SK-N-SH (cell line): ENCODE measurements around the gene ARID4B. TPM values are rescaled to one million over a fixed set of nuclear protein-coding genes. Genes with fewer than 3 reads are reported as not detected.

ENCODE experiments used
- CTCF ChIA-PET: fragments of 300-600, 350-600 bp; formaldehyde crosslinking; extraction: SDS; loops from one replicate; lab custom pipeline; 2021; lab: Yijun Ruan, JAX
- POLR2A ChIA-PET: fragments of 350-600 bp; sonication (Branson Sonifier 250); formaldehyde crosslinking; extraction: SDS; loops from one replicate; lab custom pipeline; 2020; ENCODE audit warnings: antibody characterized with exemption, inconsistent platforms; lab: Yijun Ruan, JAX
- DNase-seq: peaks from one replicate; pipeline ENCODE4 v3.0.0; 2012
- H2AFZ ChIP-seq: fragments of 200-600 bp; sonication (generic); 2 replicates; pipeline ENCODE4 v1.8.1; 2016; ENCODE audit warnings: antibody characterized with exemption, mild to moderate bottlenecking, low read depth
- H3F3A ChIP-seq: fragments of 200-600 bp; sonication (generic); replicated peaks from 2 replicates; pipeline ENCODE3; 2016; ENCODE audit warnings: antibody characterized with exemption, mild to moderate bottlenecking; ENCODE audit not compliant: insufficient read depth
- H3K27ac ChIP-seq, 2 experiments: fragments of 200-500 bp in 1 of 2; fragments of 200-600 bp in 1 of 2; sonication (Bioruptor generic) in 1 of 2; sonication (generic), shearing (Covaris generic) in 1 of 2; 2 replicates each; pipeline versions ENCODE4 v1.5.1 to v1.6.1; 2014 to 2016; ENCODE audit warnings: low read depth in 2 of 2, inconsistent platforms in 1 of 2, low read length in 1 of 2, mild to moderate bottlenecking in 1 of 2, mixed read lengths in 1 of 2
- H3K27me3 ChIP-seq: fragments of 200-600 bp; sonication (generic), shearing (Covaris generic); 2 replicates; pipeline ENCODE4 v1.6.1; 2016; ENCODE audit warnings: mixed run types; ENCODE audit not compliant: insufficient read depth
- H3K36me3 ChIP-seq, 2 experiments: fragments of 200-500 bp in 1 of 2; fragments of 200-600 bp in 1 of 2; sonication (Bioruptor generic) in 1 of 2; sonication (generic) in 1 of 2; replicated peaks in 1 of 2; 2 replicates each; pipeline versions ENCODE3 to v1.5.1; 2014 to 2016; ENCODE audit warnings: low read length in 1 of 2, mild to moderate bottlenecking in 1 of 2; ENCODE audit not compliant: insufficient read depth in 2 of 2, control insufficient read depth in 1 of 2
- H3K4me1 ChIP-seq, 2 experiments: fragments of 200-500 bp in 1 of 2; fragments of 200-600 bp in 1 of 2; sonication (Bioruptor generic) in 1 of 2; sonication (generic), shearing (Covaris generic) in 1 of 2; 2 replicates each; pipeline versions ENCODE4 v1.5.1 to v1.6.1; 2014 to 2016; ENCODE audit warnings: low read depth in 1 of 2, low read length in 1 of 2, mixed run types in 1 of 2; ENCODE audit not compliant: insufficient read depth in 2 of 2, control insufficient read depth in 1 of 2
- H3K4me2 ChIP-seq: fragments of 200-600 bp; sonication (generic), shearing (Covaris generic); 2 replicates; pipeline ENCODE4 v1.6.1; 2017; ENCODE audit warnings: mixed run types
- H3K4me3 ChIP-seq, 2 experiments: fragments of 200-500 bp in 1 of 2; fragments of 200-600 bp in 1 of 2; sonication (Bioruptor generic) in 1 of 2; sonication (generic), shearing (Covaris generic) in 1 of 2; 2 replicates each; pipeline versions ENCODE4 v1.5.1 to v1.8.1; 2014 to 2016; ENCODE audit warnings: low read depth in 2 of 2, inconsistent platforms in 1 of 2, low read length in 1 of 2, mild to moderate bottlenecking in 1 of 2, mixed read lengths in 1 of 2, moderate library complexity in 1 of 2
- H3K79me2 ChIP-seq: fragments of 200-600 bp; sonication (generic); 2 replicates; pipeline ENCODE4 v1.8.1; 2017; ENCODE audit warnings: mild to moderate bottlenecking; ENCODE audit not compliant: insufficient read depth
- H3K9ac ChIP-seq: fragments of 200-600 bp; sonication (generic); 2 replicates; pipeline ENCODE4 v1.6.1; 2017; ENCODE audit warnings: mixed run types
- H3K9me2 ChIP-seq: fragments of 200-600 bp; sonication (generic); 2 replicates; pipeline ENCODE4 v1.6.1; 2017; ENCODE audit warnings: mixed run types
- H3K9me3 ChIP-seq: fragments of 200-600 bp; sonication (generic); 2 replicates; pipeline ENCODE4 v1.6.1; 2017; ENCODE audit warnings: mixed run types, mild to moderate bottlenecking, moderate library complexity
- H4K20me1 ChIP-seq: fragments of 200-600 bp; sonication (generic); 2 replicates; pipeline ENCODE4 v1.6.1; 2017; ENCODE audit warnings: mild to moderate bottlenecking, mixed run types; ENCODE audit not compliant: insufficient read depth
- EP300 ChIP-seq, 2 experiments: IDR thresholded peaks; 2 replicates each; pipeline versions ENCODE4 v1.4.0 to v1.6.1; 2012; ENCODE audit warnings: borderline replicate concordance in 1 of 2, low read depth in 1 of 2, low read length in 1 of 2
- GABPA ChIP-seq: IDR thresholded peaks from 2 replicates; pipeline ENCODE4 v1.4.0; 2012; ENCODE audit warnings: low read depth, mild to moderate bottlenecking
- JUND ChIP-seq: IDR thresholded peaks from 2 replicates; pipeline ENCODE4 v1.4.0; 2012
- MEF2A ChIP-seq: IDR thresholded peaks from 2 replicates; pipeline ENCODE4 v1.4.0; 2012; ENCODE audit warnings: low read depth, borderline replicate concordance
- MXI1 ChIP-seq: IDR thresholded peaks from 2 replicates; pipeline ENCODE4 v1.6.1; 2012; ENCODE audit warnings: mild to moderate bottlenecking, low read depth, low read length, improper control_type of control experiment
- RCOR1 ChIP-seq: fragments of 150-350 bp; IDR thresholded peaks from 2 replicates; pipeline ENCODE4 v1.6.1; 2017; ENCODE audit warnings: antibody characterized with exemption, low read length
- RFX5 ChIP-seq: IDR thresholded peaks from 2 replicates; pipeline ENCODE4 v1.6.1; 2012; ENCODE audit warnings: mild to moderate bottlenecking, improper control_type of control experiment, low read length
- SIN3A ChIP-seq: IDR thresholded peaks from 2 replicates; pipeline ENCODE4 v1.6.1; 2012; ENCODE audit warnings: low read depth, mild to moderate bottlenecking, low read length, moderate library complexity, borderline replicate concordance
- YY1 ChIP-seq: IDR thresholded peaks from 2 replicates; pipeline ENCODE4 v1.4.0; 2012; ENCODE audit warnings: low read depth, mild to moderate bottlenecking
- WGBS: methylation state at CpG from one replicate; pipeline ENCODE4 v1.1.6; 2017; ENCODE audit warnings: low lambda C conversion rate; 5-methylcytosine and 5-hydroxymethylcytosine counted together
- polyA plus RNA-seq, 3 experiments: library from polyadenylated mRNA; depleted of rRNA; stranded (reverse); fragments of >200 nt; gene quantifications; 2 replicates each; pipeline ENCODE4 v1.2.3, GENCODE V29; 2012
- TF ChIP-seq, protein P1 (sequence below): fragments of 200-600 bp; sonication (generic); IDR thresholded peaks from 2 replicates; pipeline ENCODE4 v1.6.1; 2017; ENCODE audit warnings: antibody characterized with exemption, mild to moderate bottlenecking, moderate library complexity

The ARID4B gene
- polyA plus RNA-seq, 1 of the 3 experiments (the other 2 are of a cell fraction): 4.4 TPM

DNA sequence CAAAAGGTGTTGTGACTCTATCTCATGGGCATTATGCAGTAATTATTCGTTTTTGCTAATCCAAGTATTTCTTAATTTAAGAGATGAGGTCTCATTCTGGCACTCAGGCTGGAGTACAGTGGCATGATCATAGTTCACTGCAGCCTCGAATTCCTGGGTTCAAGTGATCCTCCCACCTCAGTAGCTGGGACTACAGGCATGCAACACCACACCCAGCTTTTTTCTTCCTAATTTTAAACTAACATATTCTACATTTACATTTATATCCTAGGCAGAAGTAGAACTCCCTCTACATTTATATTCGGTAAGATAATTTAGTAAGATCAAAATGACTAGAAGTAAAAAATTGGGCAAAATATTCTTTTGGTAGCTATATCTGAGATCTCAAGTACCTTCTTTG is 116.5 kb downstream of the ARID4B start:
- Histone ChIP-seq H3K4me1 (no peaks in the 10 kb centered on the region), H3K27me3 (no peaks in the 10 kb centered on the region), H3K36me3 (peaks cover 51 to 60% of the 10 kb centered on the region in 2 experiments), H3K27ac (no peak overlapping the region), H3K9me3 (no peaks in the 10 kb centered on the region), H3K9ac (no peak overlapping the region), H4K20me1 (no peaks in the 10 kb centered on the region), H3K9me2 (no peaks in the 10 kb centered on the region), H2AFZ (no peak overlapping the region), H3K4me2 (no peak overlapping the region), H3K79me2 (0 out of 2 replicates have a peak, but pooled peaks cover 4% of the 10 kb centered on the region), H3F3A (peaks cover 22% of the 10 kb centered on the region), H3K4me3 (no peak overlapping the region)
- ChIA-PET CTCF (interaction anchor here (1.1 kb wide), 1 partner anchor 14 kb away, joined by 3 read pairs; no protein-coding TSS in a partner anchor), POLR2A (no interaction called here)
- WGBS: 92% methylated on average over 3 of the region's 3 CpGs
- no peak for TF ChIP-seq RFX5
- TF ChIP-seq MXI1: no peak
- TF ChIP-seq GABPA: no peak
- TF ChIP-seq YY1: no peak
- no peak for TF ChIP-seq SIN3A
- DNase-seq: no peak

DNA sequence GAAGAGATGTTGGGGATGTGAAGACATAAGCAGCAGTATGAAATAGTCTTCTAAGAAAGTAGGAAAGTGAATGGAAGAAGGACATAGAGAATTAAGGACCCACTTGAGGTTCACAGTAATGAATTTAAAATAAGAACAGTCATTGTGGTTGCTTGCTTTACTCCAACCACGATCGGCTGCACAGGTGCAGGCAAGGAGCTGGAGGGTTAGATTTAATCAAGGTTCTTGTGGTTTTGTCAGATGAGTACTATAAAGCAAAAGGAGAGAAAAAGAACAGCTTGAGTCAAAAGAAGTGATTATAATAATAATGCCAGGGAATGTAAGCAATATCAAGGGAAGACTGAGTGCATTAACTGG is 120.8 kb downstream of the ARID4B start:
- Histone ChIP-seq H3K9ac (no peak overlapping the region), H4K20me1 (no peaks in the 10 kb centered on the region), H3K4me1 (no peaks in the 10 kb centered on the region), H3K9me2 (no peaks in the 10 kb centered on the region; the same call in 1 of the 2 replicates), H3K79me2 (peaks cover 4% of the 10 kb centered on the region; the same call in 1 of the 2 replicates), H3K27me3 (no peaks in the 10 kb centered on the region), H3K9me3 (no peaks in the 10 kb centered on the region), H3K4me2 (no peak overlapping the region), H3K36me3 (peaks cover 49 to 62% of the 10 kb centered on the region in 2 experiments), H3K27ac (no peak overlapping the region), H2AFZ (no peak overlapping the region), H3F3A (peaks cover 23% of the 10 kb centered on the region)
- ChIA-PET CTCF (interaction anchor here (0.7 kb wide), 1 partner anchor 10 kb away, joined by 3 read pairs; no protein-coding TSS in a partner anchor), POLR2A (no interaction called here)
- DNase-seq: no peak
- WGBS: 97% methylated on average over 2 of the region's 2 CpGs
- TF ChIP-seq EP300 (IDR thresholded peaks at IDR 0.05; ENCODE audit: borderline replicate concordance in 1 of 2, low read depth in 1 of 2, low read length in 1 of 2) (no peak), JUND (no peak), RCOR1 (no peak), RFX5 (no peak), MEF2A (no peak)
- TF ChIP-seq, protein P1, sequence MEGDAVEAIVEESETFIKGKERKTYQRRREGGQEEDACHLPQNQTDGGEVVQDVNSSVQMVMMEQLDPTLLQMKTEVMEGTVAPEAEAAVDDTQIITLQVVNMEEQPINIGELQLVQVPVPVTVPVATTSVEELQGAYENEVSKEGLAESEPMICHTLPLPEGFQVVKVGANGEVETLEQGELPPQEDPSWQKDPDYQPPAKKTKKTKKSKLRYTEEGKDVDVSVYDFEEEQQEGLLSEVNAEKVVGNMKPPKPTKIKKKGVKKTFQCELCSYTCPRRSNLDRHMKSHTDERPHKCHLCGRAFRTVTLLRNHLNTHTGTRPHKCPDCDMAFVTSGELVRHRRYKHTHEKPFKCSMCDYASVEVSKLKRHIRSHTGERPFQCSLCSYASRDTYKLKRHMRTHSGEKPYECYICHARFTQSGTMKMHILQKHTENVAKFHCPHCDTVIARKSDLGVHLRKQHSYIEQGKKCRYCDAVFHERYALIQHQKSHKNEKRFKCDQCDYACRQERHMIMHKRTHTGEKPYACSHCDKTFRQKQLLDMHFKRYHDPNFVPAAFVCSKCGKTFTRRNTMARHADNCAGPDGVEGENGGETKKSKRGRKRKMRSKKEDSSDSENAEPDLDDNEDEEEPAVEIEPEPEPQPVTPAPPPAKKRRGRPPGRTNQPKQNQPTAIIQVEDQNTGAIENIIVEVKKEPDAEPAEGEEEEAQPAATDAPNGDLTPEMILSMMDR: no peak
- TF ChIP-seq, all 33 proteins: peak for 0
- H3K4me3 ChIP-seq: no peak overlapping the region
